ENCODE data around the gene DPH2. TPM values are rescaled to one million over a fixed set of nuclear protein-coding genes. Genes with fewer than 3 reads are reported as not detected.
A peak's percentile ranks its signal among the peaks of the same experiment; 100 is the strongest.

Gene DPH2
- total RNA-seq, 1 experiment from 2014 or later, result 57.5 TPM

DNA sequence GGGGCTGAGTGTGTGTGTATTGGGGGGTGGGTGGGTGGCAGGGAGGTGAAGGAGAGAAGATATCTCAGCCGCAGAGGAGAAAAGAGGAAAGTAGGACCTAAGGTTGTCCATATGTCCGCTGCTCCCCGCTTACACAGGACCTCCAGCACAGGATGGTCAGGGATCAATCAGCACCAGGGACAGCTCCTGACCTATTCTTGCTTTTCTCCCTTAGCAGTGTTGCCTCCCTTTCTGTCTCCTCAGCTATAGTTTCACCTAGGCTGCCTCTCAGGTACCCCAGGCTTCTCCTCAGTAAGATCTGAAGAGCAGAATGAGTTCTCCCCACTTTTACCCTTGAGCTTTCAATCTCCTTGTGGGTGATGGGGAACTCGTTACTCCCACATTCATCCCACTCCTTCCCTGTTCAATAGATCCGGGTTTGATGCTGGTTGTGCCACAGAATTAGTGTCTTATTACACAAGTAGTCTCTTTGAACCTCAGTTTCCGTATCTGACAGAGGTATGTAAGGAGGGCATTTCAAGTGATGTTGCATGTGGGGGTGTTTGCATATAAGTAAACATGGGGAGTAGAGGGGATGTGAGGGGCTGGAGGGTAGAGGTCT is 1.4 kb upstream of the DPH2 start:
- ChIA-PET CTCF (interaction anchor here (0.9 to 1.8 kb wide), 5 partner anchors 21 to 79 kb away, joined by 3 to 6 read pairs (median 4); partner anchors contain the start of gene IPO13), POLR2A (interaction anchor here (1.0 to 1.1 kb wide), 2 partner anchors 15 to 18 kb away, joined by 3 read pairs; no protein-coding TSS in a partner anchor)
- Mint-ChIP-seq H3K36me3 (peaks cover 13% of the 10 kb centered on the region; the same call in 1 of the 2 replicates), H3K4me1 (peaks cover 14% of the 10 kb centered on the region), H3K27ac (no peak overlapping the region), H3K4me3 (0 out of 2 replicates have a peak overlapping the region, but pooled peaks have one; percentile 3), H3K27me3 (ENCODE audit: low read depth) (no peaks in the 10 kb centered on the region), H3K9me3 (no peaks in the 10 kb centered on the region)
- peak; percentile 75 for DNase-seq (ENCODE audit: low spot score)
- peak; percentile 76 for TF ChIP-seq TEAD4 (CRISPR knock-in tag; IDR thresholded peaks at IDR 0.05)
- TF ChIP-seq, protein P1, sequence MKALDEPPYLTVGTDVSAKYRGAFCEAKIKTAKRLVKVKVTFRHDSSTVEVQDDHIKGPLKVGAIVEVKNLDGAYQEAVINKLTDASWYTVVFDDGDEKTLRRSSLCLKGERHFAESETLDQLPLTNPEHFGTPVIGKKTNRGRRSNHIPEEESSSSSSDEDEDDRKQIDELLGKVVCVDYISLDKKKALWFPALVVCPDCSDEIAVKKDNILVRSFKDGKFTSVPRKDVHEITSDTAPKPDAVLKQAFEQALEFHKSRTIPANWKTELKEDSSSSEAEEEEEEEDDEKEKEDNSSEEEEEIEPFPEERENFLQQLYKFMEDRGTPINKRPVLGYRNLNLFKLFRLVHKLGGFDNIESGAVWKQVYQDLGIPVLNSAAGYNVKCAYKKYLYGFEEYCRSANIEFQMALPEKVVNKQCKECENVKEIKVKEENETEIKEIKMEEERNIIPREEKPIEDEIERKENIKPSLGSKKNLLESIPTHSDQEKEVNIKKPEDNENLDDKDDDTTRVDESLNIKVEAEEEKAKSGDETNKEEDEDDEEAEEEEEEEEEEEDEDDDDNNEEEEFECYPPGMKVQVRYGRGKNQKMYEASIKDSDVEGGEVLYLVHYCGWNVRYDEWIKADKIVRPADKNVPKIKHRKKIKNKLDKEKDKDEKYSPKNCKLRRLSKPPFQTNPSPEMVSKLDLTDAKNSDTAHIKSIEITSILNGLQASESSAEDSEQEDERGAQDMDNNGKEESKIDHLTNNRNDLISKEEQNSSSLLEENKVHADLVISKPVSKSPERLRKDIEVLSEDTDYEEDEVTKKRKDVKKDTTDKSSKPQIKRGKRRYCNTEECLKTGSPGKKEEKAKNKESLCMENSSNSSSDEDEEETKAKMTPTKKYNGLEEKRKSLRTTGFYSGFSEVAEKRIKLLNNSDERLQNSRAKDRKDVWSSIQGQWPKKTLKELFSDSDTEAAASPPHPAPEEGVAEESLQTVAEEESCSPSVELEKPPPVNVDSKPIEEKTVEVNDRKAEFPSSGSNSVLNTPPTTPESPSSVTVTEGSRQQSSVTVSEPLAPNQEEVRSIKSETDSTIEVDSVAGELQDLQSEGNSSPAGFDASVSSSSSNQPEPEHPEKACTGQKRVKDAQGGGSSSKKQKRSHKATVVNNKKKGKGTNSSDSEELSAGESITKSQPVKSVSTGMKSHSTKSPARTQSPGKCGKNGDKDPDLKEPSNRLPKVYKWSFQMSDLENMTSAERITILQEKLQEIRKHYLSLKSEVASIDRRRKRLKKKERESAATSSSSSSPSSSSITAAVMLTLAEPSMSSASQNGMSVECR (CRISPR knock-in tag; IDR thresholded peaks at IDR 0.05; ENCODE audit: borderline replicate concordance), result 0 out of 2 replicates have a peak, but pooled peaks have one; percentile 55
- no peak for TF ChIP-seq MXD4 (CRISPR knock-in tag; IDR thresholded peaks at IDR 0.05; ENCODE audit: borderline replicate concordance)
- TF ChIP-seq ZNF219 (CRISPR knock-in tag; IDR thresholded peaks at IDR 0.05; ENCODE audit: borderline replicate concordance), result peak; percentile 46; the same call in 1 of the 2 replicates
- TF ChIP-seq, protein P2, sequence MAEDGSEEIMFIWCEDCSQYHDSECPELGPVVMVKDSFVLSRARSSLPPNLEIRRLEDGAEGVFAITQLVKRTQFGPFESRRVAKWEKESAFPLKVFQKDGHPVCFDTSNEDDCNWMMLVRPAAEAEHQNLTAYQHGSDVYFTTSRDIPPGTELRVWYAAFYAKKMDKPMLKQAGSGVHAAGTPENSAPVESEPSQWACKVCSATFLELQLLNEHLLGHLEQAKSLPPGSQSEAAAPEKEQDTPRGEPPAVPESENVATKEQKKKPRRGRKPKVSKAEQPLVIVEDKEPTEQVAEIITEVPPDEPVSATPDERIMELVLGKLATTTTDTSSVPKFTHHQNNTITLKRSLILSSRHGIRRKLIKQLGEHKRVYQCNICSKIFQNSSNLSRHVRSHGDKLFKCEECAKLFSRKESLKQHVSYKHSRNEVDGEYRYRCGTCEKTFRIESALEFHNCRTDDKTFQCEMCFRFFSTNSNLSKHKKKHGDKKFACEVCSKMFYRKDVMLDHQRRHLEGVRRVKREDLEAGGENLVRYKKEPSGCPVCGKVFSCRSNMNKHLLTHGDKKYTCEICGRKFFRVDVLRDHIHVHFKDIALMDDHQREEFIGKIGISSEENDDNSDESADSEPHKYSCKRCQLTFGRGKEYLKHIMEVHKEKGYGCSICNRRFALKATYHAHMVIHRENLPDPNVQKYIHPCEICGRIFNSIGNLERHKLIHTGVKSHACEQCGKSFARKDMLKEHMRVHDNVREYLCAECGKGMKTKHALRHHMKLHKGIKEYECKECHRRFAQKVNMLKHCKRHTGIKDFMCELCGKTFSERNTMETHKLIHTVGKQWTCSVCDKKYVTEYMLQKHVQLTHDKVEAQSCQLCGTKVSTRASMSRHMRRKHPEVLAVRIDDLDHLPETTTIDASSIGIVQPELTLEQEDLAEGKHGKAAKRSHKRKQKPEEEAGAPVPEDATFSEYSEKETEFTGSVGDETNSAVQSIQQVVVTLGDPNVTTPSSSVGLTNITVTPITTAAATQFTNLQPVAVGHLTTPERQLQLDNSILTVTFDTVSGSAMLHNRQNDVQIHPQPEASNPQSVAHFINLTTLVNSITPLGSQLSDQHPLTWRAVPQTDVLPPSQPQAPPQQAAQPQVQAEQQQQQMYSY (CRISPR knock-in tag; IDR thresholded peaks at IDR 0.05), result 0 out of 2 replicates have a peak, but pooled peaks have one; percentile 21
- TF ChIP-seq TEAD1 (CRISPR knock-in tag; IDR thresholded peaks at IDR 0.05), result peak; percentile 66; the same call in 1 of the 2 replicates
- 0 out of 2 replicates have a peak, but pooled peaks have one; percentile 46 for TF ChIP-seq JUN (CRISPR knock-in tag; IDR thresholded peaks at IDR 0.05)
- peak; percentile 35; the same call in 1 of the 2 replicates for TF ChIP-seq SMAD4 (CRISPR knock-in tag; IDR thresholded peaks at IDR 0.05)
- TF ChIP-seq KAT7 (CRISPR knock-in tag; IDR thresholded peaks at IDR 0.05; ENCODE audit: borderline replicate concordance), result no peak
- TF ChIP-seq, protein P3, sequence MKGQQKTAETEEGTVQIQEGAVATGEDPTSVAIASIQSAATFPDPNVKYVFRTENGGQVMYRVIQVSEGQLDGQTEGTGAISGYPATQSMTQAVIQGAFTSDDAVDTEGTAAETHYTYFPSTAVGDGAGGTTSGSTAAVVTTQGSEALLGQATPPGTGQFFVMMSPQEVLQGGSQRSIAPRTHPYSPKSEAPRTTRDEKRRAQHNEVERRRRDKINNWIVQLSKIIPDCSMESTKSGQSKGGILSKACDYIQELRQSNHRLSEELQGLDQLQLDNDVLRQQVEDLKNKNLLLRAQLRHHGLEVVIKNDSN (CRISPR knock-in tag; IDR thresholded peaks at IDR 0.05), result peak; percentile 57; the same call in 1 of the 2 replicates
- no peak for TF ChIP-seq TCF7 (CRISPR knock-in tag; IDR thresholded peaks at IDR 0.05; ENCODE audit: low read depth)
- no peak for ATAC-seq

DNA sequence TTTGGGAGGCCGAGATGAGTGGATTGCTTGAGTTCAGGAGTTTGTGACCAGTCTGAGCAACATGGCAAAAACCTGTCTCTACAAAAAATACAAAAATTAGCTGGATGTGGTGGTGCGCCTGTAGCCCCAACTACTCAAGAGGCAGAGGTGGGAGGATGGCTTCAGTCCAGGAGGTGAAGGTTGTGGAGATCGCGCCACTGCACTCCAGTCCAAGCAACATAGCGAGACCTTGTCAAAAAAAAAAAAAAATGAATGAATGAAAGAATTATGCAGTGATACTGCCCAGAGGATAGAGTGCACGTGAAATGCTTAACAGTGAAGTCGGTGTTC is 429 bp upstream of the DPH2 start:
- H3K4me1 Mint-ChIP-seq, result peaks cover 21% of the 10 kb centered on the region
- H3K27ac Mint-ChIP-seq, result no peak overlapping the region
- no peak for ATAC-seq
- H3K27me3 Mint-ChIP-seq (ENCODE audit: low read depth), result no peaks in the 10 kb centered on the region
- H3K36me3 Mint-ChIP-seq, result peaks cover 13% of the 10 kb centered on the region; the same call in 1 of the 2 replicates
- POLR2A ChIA-PET, result interaction anchor here (1.0 kb wide), 1 partner anchor 62 kb away, joined by 3 read pairs; no protein-coding TSS in a partner anchor
- no peaks in the 10 kb centered on the region for H3K9me3 Mint-ChIP-seq
- peak overlapping the region; percentile 97 for H3K4me3 Mint-ChIP-seq
- CTCF ChIA-PET, result interaction anchor here (0.7 to 2.8 kb wide), 9 partner anchors 11 to 206 kb away, joined by 3 to 27 read pairs (median 5); partner anchors contain the start of gene IPO13
- DNase-seq (ENCODE audit: low spot score), result no peak
- TF ChIP-seq IRF2 (CRISPR knock-in tag; IDR thresholded peaks at IDR 0.05; ENCODE audit: borderline replicate concordance, low read depth) (no peak), NR3C1 (CRISPR knock-in tag; conservative IDR thresholded peaks at IDR 0.05; ENCODE audit: low read depth) (no peak), HMGA2 (CRISPR knock-in tag; IDR thresholded peaks at IDR 0.05) (no peak), JUN (CRISPR knock-in tag; IDR thresholded peaks at IDR 0.05) (no peak), ZNF317 (CRISPR knock-in tag; IDR thresholded peaks at IDR 0.05; ENCODE audit: borderline replicate concordance, low read depth) (no peak), ZNF423 (CRISPR knock-in tag; IDR thresholded peaks at IDR 0.05) (no peak), SOX15 (CRISPR knock-in tag; IDR thresholded peaks at IDR 0.05) (no peak)
- TF ChIP-seq, protein P4, sequence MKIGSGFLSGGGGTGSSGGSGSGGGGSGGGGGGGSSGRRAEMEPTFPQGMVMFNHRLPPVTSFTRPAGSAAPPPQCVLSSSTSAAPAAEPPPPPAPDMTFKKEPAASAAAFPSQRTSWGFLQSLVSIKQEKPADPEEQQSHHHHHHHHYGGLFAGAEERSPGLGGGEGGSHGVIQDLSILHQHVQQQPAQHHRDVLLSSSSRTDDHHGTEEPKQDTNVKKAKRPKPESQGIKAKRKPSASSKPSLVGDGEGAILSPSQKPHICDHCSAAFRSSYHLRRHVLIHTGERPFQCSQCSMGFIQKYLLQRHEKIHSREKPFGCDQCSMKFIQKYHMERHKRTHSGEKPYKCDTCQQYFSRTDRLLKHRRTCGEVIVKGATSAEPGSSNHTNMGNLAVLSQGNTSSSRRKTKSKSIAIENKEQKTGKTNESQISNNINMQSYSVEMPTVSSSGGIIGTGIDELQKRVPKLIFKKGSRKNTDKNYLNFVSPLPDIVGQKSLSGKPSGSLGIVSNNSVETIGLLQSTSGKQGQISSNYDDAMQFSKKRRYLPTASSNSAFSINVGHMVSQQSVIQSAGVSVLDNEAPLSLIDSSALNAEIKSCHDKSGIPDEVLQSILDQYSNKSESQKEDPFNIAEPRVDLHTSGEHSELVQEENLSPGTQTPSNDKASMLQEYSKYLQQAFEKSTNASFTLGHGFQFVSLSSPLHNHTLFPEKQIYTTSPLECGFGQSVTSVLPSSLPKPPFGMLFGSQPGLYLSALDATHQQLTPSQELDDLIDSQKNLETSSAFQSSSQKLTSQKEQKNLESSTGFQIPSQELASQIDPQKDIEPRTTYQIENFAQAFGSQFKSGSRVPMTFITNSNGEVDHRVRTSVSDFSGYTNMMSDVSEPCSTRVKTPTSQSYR (CRISPR knock-in tag; IDR thresholded peaks at IDR 0.05), result no peak
- TF ChIP-seq, protein P5, sequence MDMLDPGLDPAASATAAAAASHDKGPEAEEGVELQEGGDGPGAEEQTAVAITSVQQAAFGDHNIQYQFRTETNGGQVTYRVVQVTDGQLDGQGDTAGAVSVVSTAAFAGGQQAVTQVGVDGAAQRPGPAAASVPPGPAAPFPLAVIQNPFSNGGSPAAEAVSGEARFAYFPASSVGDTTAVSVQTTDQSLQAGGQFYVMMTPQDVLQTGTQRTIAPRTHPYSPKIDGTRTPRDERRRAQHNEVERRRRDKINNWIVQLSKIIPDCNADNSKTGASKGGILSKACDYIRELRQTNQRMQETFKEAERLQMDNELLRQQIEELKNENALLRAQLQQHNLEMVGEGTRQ (CRISPR knock-in tag; IDR thresholded peaks at IDR 0.05), result no peak
- TF ChIP-seq, protein P6, sequence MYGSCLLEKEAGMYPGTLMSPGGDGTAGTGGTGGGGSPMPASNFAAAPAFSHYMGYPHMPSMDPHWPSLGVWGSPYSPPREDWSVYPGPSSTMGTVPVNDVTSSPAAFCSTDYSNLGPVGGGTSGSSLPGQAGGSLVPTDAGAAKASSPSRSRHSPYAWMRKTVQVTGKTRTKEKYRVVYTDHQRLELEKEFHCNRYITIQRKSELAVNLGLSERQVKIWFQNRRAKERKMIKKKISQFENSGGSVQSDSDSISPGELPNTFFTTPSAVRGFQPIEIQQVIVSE (CRISPR knock-in tag; IDR thresholded peaks at IDR 0.05; ENCODE audit: borderline replicate concordance), result no peak

All from WTC11 (cell line).